Measurements from ENCODE around the gene TMEM212. TPM values are rescaled to one million over a fixed set of nuclear protein-coding genes. Genes with fewer than 3 reads are reported as not detected.

TMEM212 gene
- total RNA-seq (2012; rRNA removed): not detected in 2 replicates

GRCh38 chr3:171842864-171843518 is at the start of gene TMEM212:
TSS of gene TMEM212 (plus strand) at chr3:171843349. CDS start at chr3:171843384, 35 bp downstream.
- Histone ChIP-seq H3K27me3 (ENCODE audit: control insufficient read depth, insufficient read depth, low read length) (no peaks in the 10 kb centered on the region), H3K9me3 (replicated peaks; ENCODE audit: low read length) (no peaks in the 10 kb centered on the region), H3K4me2 (ENCODE audit: low read length) (no peak within 1 kb of the TSS), H3K36me3 (ENCODE audit: insufficient read depth, low read length) (no peaks in the 10 kb centered on the region), H3K4me3 (ENCODE audit: low read length) (no peak within 1 kb of the TSS), H3K9ac (ENCODE audit: low read depth, low read length) (no peak within 1 kb of the TSS), H3K4me1 (ENCODE audit: control insufficient read depth, insufficient read depth, low read length) (peaks cover 8% of the 10 kb centered on the region)

- Histone ChIP-seq H3K9me3 (replicated peaks; ENCODE audit: low read length) (no peaks in the 10 kb centered on the region), H3K27me3 (ENCODE audit: control insufficient read depth, insufficient read depth, low read length) (no peaks in the 10 kb centered on the region)
These were observed 46.4 kb upstream of the TMEM212 start for GRCh38 chr3:171796625-171797264.

GRCh38 chr3:171797265-171797679 is 45.9 kb upstream of the TMEM212 start:
- H3K4me3 ChIP-seq (ENCODE audit: low read length): no peak overlapping the region
- H3K9ac ChIP-seq (ENCODE audit: low read depth, low read length): no peak overlapping the region
- H3K27me3 ChIP-seq (ENCODE audit: control insufficient read depth, insufficient read depth, low read length): no peaks in the 10 kb centered on the region
- no peaks in the 10 kb centered on the region for H3K36me3 ChIP-seq (ENCODE audit: insufficient read depth, low read length)
- H3K9me3 ChIP-seq (replicated peaks; ENCODE audit: low read length): no peaks in the 10 kb centered on the region
- H3K4me2 ChIP-seq (ENCODE audit: low read length): no peak overlapping the region
- peaks cover 13% of the 10 kb centered on the region for H3K4me1 ChIP-seq (ENCODE audit: control insufficient read depth, insufficient read depth, low read length)

More at GRCh38 chr3:171796625-171797264, 46.4 kb upstream of the TMEM212 start:
- no peak overlapping the region for H3K4me2 ChIP-seq (ENCODE audit: low read length)
- H3K9ac ChIP-seq (ENCODE audit: low read depth, low read length): no peak overlapping the region
- H3K4me3 ChIP-seq (ENCODE audit: low read length): no peak overlapping the region
- no peaks in the 10 kb centered on the region for H3K36me3 ChIP-seq (ENCODE audit: insufficient read depth, low read length)
- peaks cover 13% of the 10 kb centered on the region for H3K4me1 ChIP-seq (ENCODE audit: control insufficient read depth, insufficient read depth, low read length)

GRCh38 chr3:171797873-171798272 is 45.3 kb upstream of the TMEM212 start:
- H3K27me3 ChIP-seq (ENCODE audit: control insufficient read depth, insufficient read depth, low read length): no peaks in the 10 kb centered on the region
- H3K4me3 ChIP-seq (ENCODE audit: low read length): no peak overlapping the region
- no peak overlapping the region for H3K9ac ChIP-seq (ENCODE audit: low read depth, low read length)
- H3K4me1 ChIP-seq (ENCODE audit: control insufficient read depth, insufficient read depth, low read length): peaks cover 16% of the 10 kb centered on the region
- no peak overlapping the region for H3K4me2 ChIP-seq (ENCODE audit: low read length)
- H3K9me3 ChIP-seq (replicated peaks; ENCODE audit: low read length): no peaks in the 10 kb centered on the region
- no peaks in the 10 kb centered on the region for H3K36me3 ChIP-seq (ENCODE audit: insufficient read depth, low read length)

GRCh38 chr3:171799501-171799900 is 43.6 kb upstream of the TMEM212 start:
- H3K4me2 ChIP-seq (ENCODE audit: low read length): no peak overlapping the region
- no peaks in the 10 kb centered on the region for H3K36me3 ChIP-seq (ENCODE audit: insufficient read depth, low read length)
- no peak overlapping the region for H3K4me3 ChIP-seq (ENCODE audit: low read length)
- H3K9ac ChIP-seq (ENCODE audit: low read depth, low read length): no peak overlapping the region
- no peaks in the 10 kb centered on the region for H3K27me3 ChIP-seq (ENCODE audit: control insufficient read depth, insufficient read depth, low read length)
- H3K9me3 ChIP-seq (replicated peaks; ENCODE audit: low read length): no peaks in the 10 kb centered on the region
- peaks cover 20% of the 10 kb centered on the region for H3K4me1 ChIP-seq (ENCODE audit: control insufficient read depth, insufficient read depth, low read length)

- Histone ChIP-seq H3K9ac (ENCODE audit: low read depth, low read length) (peak overlapping the region; percentile 66), H3K9me3 (replicated peaks; ENCODE audit: low read length) (no peaks in the 10 kb centered on the region), H3K4me3 (ENCODE audit: low read length) (no peak overlapping the region), H3K27me3 (ENCODE audit: control insufficient read depth, insufficient read depth, low read length) (no peaks in the 10 kb centered on the region), H3K36me3 (ENCODE audit: insufficient read depth, low read length) (no peaks in the 10 kb centered on the region), H3K4me1 (ENCODE audit: control insufficient read depth, insufficient read depth, low read length) (peaks cover 43% of the 10 kb centered on the region), H3K4me2 (ENCODE audit: low read length) (peak overlapping the region; percentile 65)
These were observed 41.2 kb upstream of the TMEM212 start for GRCh38 chr3:171801738-171802589.

GRCh38 chr3:171802590-171802956 is 40.6 kb upstream of the TMEM212 start:
- Histone ChIP-seq H3K4me1 (ENCODE audit: control insufficient read depth, insufficient read depth, low read length) (peaks cover 45% of the 10 kb centered on the region), H3K9ac (ENCODE audit: low read depth, low read length) (peak overlapping the region; percentile 49), H3K4me2 (ENCODE audit: low read length) (no peak overlapping the region), H3K4me3 (ENCODE audit: low read length) (no peak overlapping the region), H3K27me3 (ENCODE audit: control insufficient read depth, insufficient read depth, low read length) (no peaks in the 10 kb centered on the region), H3K36me3 (ENCODE audit: insufficient read depth, low read length) (no peaks in the 10 kb centered on the region), H3K9me3 (replicated peaks; ENCODE audit: low read length) (no peaks in the 10 kb centered on the region)

- H3K4me1 ChIP-seq (ENCODE audit: control insufficient read depth, insufficient read depth, low read length): peaks cover 45% of the 10 kb centered on the region
- H3K9ac ChIP-seq (ENCODE audit: low read depth, low read length): no peak overlapping the region
- H3K4me2 ChIP-seq (ENCODE audit: low read length): no peak overlapping the region
- no peaks in the 10 kb centered on the region for H3K27me3 ChIP-seq (ENCODE audit: control insufficient read depth, insufficient read depth, low read length)
- H3K9me3 ChIP-seq (replicated peaks; ENCODE audit: low read length): no peaks in the 10 kb centered on the region
- no peaks in the 10 kb centered on the region for H3K36me3 ChIP-seq (ENCODE audit: insufficient read depth, low read length)
- H3K4me3 ChIP-seq (ENCODE audit: low read length): no peak overlapping the region
These were observed 40.1 kb upstream of the TMEM212 start for GRCh38 chr3:171803044-171803443.

- H3K9ac ChIP-seq (ENCODE audit: low read depth, low read length): peak overlapping the region; percentile 71
- H3K4me1 ChIP-seq (ENCODE audit: control insufficient read depth, insufficient read depth, low read length): peaks cover 54% of the 10 kb centered on the region
- no peaks in the 10 kb centered on the region for H3K27me3 ChIP-seq (ENCODE audit: control insufficient read depth, insufficient read depth, low read length)
- no peaks in the 10 kb centered on the region for H3K9me3 ChIP-seq (replicated peaks; ENCODE audit: low read length)
- no peaks in the 10 kb centered on the region for H3K36me3 ChIP-seq (ENCODE audit: insufficient read depth, low read length)
- no peak overlapping the region for H3K4me3 ChIP-seq (ENCODE audit: low read length)
- H3K4me2 ChIP-seq (ENCODE audit: low read length): peak overlapping the region; percentile 52
These were observed 38.3 kb upstream of the TMEM212 start for GRCh38 chr3:171804618-171805389.

- H3K4me3 ChIP-seq (ENCODE audit: low read length): no peak overlapping the region
- H3K27me3 ChIP-seq (ENCODE audit: control insufficient read depth, insufficient read depth, low read length): no peaks in the 10 kb centered on the region
- H3K4me2 ChIP-seq (ENCODE audit: low read length): no peak overlapping the region
- H3K36me3 ChIP-seq (ENCODE audit: insufficient read depth, low read length): no peaks in the 10 kb centered on the region
- H3K9me3 ChIP-seq (replicated peaks; ENCODE audit: low read length): no peaks in the 10 kb centered on the region
- H3K9ac ChIP-seq (ENCODE audit: low read depth, low read length): peak overlapping the region; percentile 55
- peaks cover 58% of the 10 kb centered on the region for H3K4me1 ChIP-seq (ENCODE audit: control insufficient read depth, insufficient read depth, low read length)
These were observed 37.5 kb upstream of the TMEM212 start for GRCh38 chr3:171805687-171806086.

Measured in skeletal muscle satellite cell (primary cell).